HG03558 (cell line): ENCODE results near the gene RNF224.

Experiments
- ATAC-seq: cut with Tn5 transposase; IDR thresholded peaks from one replicate; pipeline ENCODE4 v1.9.1; 2021; ENCODE audit warnings: moderate number of reproducible peaks; ENCODE audit not compliant: unreplicated experiment; ENCODE audit errors: extremely low read depth

RNF224 gene

GRCh38 chr9:137227054-137227852 lies at the start of gene RNF224:
Gene RNF224 (plus strand): TSS chr9:137227502. CDS start chr9:137228336, 834 bp downstream.
- no peak for ATAC-seq

- no peak for ATAC-seq
Observed at GRCh38 chr9:137178201-137178938, 48.9 kb upstream of the RNF224 start.

GRCh38 chr9:137178939-137179630 lies 48.2 kb upstream of the RNF224 start:
- no peak for ATAC-seq

- ATAC-seq: no peak
Observed at GRCh38 chr9:137179761-137180160, 47.5 kb upstream of the RNF224 start.

GRCh38 chr9:137180491-137180890 lies 46.8 kb upstream of the RNF224 start:
- ATAC-seq: no peak

GRCh38 chr9:137181680-137182079 lies 45.6 kb upstream of the RNF224 start:
- ATAC-seq: no peak

GRCh38 chr9:137182836-137183235 lies 44.5 kb upstream of the RNF224 start:
- ATAC-seq: no peak

- no peak for ATAC-seq
Observed at GRCh38 chr9:137183980-137184595, 43.2 kb upstream of the RNF224 start.

GRCh38 chr9:137184881-137185660 lies 42.2 kb upstream of the RNF224 start:
- ATAC-seq: no peak

GRCh38 chr9:137185921-137186320 lies 41.4 kb upstream of the RNF224 start:
- ATAC-seq: no peak

GRCh38 chr9:137186385-137186784 lies 40.9 kb upstream of the RNF224 start:
- no peak for ATAC-seq

- no peak for ATAC-seq
Observed at GRCh38 chr9:137187386-137187785, 39.9 kb upstream of the RNF224 start.

GRCh38 chr9:137188086-137188489 lies 39.2 kb upstream of the RNF224 start:
- no peak for ATAC-seq

GRCh38 chr9:137188490-137189296 lies 38.6 kb upstream of the RNF224 start, which contains the start of the genes ANAPC2 and SSNA1:
Gene ANAPC2 (minus strand): TSS chr9:137188560. CDS start chr9:137188532, 28 bp downstream.
Gene SSNA1 (plus strand): TSS chr9:137188676. CDS start chr9:137188727, 51 bp downstream.
- peak; percentile 63 for ATAC-seq

GRCh38 chr9:137189297-137190295 lies 37.7 kb upstream of the RNF224 start:
- ATAC-seq: no peak

GRCh38 chr9:137190315-137190856 lies 36.9 kb upstream of the RNF224 start:
- ATAC-seq: no peak

- no peak for ATAC-seq
Observed at GRCh38 chr9:137191245-137191644, 36.1 kb upstream of the RNF224 start.
